ENCODE data around the gene IGFBP5. TPM values are rescaled to one million over a fixed set of nuclear protein-coding genes. Genes with fewer than 3 reads are reported as not detected.

IGFBP5 gene
- total and polyA plus RNA-seq, 2 of the 8 experiments (the other 6 are each of a cell fraction or from before 2014, with no cell fraction given), result 2.2 to 2.5 TPM

DNA sequence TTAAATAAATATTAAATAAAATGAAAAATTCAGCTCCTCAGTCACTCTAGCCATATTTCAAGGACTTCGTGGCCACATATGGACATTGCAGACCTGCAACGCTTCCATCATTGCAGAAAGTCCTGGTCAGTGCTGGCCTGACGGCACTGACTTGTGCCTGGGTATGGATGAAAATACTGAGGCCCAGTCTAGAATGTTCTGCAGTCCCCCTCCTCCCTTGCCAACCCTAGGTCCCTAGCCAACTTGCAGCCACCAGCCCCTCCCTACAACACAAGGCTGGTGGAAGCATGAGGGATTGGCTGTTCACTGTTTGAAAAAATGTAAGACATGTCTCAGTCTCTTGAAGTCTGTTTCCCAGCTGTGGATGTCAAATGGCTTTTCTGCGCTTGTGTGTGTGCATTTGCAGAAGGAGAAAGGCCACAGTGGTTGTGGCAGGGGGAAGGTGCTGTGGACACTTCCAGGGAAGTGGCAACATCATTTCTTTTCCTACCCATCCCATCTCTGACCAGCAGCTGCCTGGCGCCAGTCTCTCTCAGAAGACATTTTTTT lies 9.9 kb downstream of the IGFBP5 start (continued):
- TF ChIP-seq, protein P1, sequence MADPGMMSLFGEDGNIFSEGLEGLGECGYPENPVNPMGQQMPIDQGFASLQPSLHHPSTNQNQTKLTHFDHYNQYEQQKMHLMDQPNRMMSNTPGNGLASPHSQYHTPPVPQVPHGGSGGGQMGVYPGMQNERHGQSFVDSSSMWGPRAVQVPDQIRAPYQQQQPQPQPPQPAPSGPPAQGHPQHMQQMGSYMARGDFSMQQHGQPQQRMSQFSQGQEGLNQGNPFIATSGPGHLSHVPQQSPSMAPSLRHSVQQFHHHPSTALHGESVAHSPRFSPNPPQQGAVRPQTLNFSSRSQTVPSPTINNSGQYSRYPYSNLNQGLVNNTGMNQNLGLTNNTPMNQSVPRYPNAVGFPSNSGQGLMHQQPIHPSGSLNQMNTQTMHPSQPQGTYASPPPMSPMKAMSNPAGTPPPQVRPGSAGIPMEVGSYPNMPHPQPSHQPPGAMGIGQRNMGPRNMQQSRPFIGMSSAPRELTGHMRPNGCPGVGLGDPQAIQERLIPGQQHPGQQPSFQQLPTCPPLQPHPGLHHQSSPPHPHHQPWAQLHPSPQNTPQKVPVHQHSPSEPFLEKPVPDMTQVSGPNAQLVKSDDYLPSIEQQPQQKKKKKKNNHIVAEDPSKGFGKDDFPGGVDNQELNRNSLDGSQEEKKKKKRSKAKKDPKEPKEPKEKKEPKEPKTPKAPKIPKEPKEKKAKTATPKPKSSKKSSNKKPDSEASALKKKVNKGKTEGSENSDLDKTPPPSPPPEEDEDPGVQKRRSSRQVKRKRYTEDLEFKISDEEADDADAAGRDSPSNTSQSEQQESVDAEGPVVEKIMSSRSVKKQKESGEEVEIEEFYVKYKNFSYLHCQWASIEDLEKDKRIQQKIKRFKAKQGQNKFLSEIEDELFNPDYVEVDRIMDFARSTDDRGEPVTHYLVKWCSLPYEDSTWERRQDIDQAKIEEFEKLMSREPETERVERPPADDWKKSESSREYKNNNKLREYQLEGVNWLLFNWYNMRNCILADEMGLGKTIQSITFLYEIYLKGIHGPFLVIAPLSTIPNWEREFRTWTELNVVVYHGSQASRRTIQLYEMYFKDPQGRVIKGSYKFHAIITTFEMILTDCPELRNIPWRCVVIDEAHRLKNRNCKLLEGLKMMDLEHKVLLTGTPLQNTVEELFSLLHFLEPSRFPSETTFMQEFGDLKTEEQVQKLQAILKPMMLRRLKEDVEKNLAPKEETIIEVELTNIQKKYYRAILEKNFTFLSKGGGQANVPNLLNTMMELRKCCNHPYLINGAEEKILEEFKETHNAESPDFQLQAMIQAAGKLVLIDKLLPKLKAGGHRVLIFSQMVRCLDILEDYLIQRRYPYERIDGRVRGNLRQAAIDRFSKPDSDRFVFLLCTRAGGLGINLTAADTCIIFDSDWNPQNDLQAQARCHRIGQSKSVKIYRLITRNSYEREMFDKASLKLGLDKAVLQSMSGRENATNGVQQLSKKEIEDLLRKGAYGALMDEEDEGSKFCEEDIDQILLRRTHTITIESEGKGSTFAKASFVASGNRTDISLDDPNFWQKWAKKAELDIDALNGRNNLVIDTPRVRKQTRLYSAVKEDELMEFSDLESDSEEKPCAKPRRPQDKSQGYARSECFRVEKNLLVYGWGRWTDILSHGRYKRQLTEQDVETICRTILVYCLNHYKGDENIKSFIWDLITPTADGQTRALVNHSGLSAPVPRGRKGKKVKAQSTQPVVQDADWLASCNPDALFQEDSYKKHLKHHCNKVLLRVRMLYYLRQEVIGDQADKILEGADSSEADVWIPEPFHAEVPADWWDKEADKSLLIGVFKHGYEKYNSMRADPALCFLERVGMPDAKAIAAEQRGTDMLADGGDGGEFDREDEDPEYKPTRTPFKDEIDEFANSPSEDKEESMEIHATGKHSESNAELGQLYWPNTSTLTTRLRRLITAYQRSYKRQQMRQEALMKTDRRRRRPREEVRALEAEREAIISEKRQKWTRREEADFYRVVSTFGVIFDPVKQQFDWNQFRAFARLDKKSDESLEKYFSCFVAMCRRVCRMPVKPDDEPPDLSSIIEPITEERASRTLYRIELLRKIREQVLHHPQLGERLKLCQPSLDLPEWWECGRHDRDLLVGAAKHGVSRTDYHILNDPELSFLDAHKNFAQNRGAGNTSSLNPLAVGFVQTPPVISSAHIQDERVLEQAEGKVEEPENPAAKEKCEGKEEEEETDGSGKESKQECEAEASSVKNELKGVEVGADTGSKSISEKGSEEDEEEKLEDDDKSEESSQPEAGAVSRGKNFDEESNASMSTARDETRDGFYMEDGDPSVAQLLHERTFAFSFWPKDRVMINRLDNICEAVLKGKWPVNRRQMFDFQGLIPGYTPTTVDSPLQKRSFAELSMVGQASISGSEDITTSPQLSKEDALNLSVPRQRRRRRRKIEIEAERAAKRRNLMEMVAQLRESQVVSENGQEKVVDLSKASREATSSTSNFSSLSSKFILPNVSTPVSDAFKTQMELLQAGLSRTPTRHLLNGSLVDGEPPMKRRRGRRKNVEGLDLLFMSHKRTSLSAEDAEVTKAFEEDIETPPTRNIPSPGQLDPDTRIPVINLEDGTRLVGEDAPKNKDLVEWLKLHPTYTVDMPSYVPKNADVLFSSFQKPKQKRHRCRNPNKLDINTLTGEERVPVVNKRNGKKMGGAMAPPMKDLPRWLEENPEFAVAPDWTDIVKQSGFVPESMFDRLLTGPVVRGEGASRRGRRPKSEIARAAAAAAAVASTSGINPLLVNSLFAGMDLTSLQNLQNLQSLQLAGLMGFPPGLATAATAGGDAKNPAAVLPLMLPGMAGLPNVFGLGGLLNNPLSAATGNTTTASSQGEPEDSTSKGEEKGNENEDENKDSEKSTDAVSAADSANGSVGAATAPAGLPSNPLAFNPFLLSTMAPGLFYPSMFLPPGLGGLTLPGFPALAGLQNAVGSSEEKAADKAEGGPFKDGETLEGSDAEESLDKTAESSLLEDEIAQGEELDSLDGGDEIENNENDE (IDR thresholded peaks at IDR 0.05; ENCODE audit: insufficient replicate concordance, low read length), result no peak
- no peak for TF ChIP-seq YY1 (IDR thresholded peaks at IDR 0.05; ENCODE audit: low read depth, low read length)
- no peak for TF ChIP-seq CBX8 (IDR thresholded peaks at IDR 0.05; ENCODE audit: borderline replicate concordance, low read depth, low read length)
- TF ChIP-seq ASH2L (IDR thresholded peaks at IDR 0.05; ENCODE audit: low read length), result no peak
- no peak for TF ChIP-seq HDAC2 (IDR thresholded peaks at IDR 0.05; ENCODE audit: borderline replicate concordance in 1 of 2, low read depth in 2 of 2, low read length in 2 of 2)
- no peak for TF ChIP-seq SP2 (IDR thresholded peaks at IDR 0.05; ENCODE audit: low read length)
- no peak for TF ChIP-seq SP1 (IDR thresholded peaks at IDR 0.05; ENCODE audit: low read depth, low read length)
- no peak for TF ChIP-seq POU5F1 (IDR thresholded peaks at IDR 0.05; ENCODE audit: low read depth, low read length)

Data from H1 (cell line).